ENCODE results near the gene HMX2. TPM values are rescaled to one million over a fixed set of nuclear protein-coding genes. Genes with fewer than 3 reads are reported as not detected.

HMX2 gene
- total and polyA plus RNA-seq, 2 of the 8 experiments (the other 6 are each of a cell fraction or from before 2014, with no cell fraction given) = 2.0 to 2.7 TPM

DNA sequence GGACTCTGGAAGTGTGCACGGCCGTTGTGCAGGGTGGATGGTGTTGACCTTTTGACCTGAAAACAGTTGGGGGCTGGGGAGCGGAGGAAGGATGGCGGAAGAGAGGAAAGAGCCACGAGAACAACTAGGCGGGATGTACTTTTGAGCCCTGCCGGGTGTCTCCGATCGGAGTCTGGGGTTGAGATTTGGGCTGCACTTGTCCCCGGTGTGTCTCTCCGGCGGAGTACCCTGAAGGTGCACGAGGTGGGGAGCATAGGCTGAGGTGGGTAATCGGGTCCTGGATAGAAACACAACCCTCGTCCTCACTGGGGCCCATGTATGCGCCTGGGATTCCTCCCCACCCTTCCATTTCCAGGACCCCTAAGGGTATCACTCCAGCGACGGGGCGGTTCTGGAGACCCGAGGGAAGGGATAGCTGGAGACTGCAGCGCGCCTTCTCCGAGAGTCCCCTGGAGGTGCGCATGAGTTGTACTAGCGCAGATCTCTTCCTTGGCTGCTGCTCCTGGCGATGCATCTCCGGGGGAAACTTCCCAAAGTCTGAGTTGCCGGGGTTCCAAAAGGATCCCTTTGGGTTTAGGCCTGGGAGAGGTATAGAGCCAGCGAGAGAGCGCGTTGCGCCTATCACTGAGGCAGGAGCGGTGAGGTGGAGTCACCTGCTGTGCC, 4.6 kb upstream of the HMX2 start (continued):
- TF ChIP-seq CHD7 (IDR thresholded peaks at IDR 0.05; ENCODE audit: insufficient replicate concordance, low read length) = no peak
- no peak for TF ChIP-seq CHD2 (IDR thresholded peaks at IDR 0.05; ENCODE audit: low read length)
- TF ChIP-seq CBX8 (IDR thresholded peaks at IDR 0.05; ENCODE audit: borderline replicate concordance, low read depth, low read length) = no peak
- no peak for TF ChIP-seq POU5F1 (IDR thresholded peaks at IDR 0.05; ENCODE audit: low read depth, low read length)
- TF ChIP-seq CTBP2 (IDR thresholded peaks at IDR 0.05; ENCODE audit: borderline replicate concordance, insufficient read depth, insufficient read length, low read length) = peak; percentile 89
- no peak for TF ChIP-seq TEAD4 (IDR thresholded peaks at IDR 0.05; ENCODE audit: low read depth, low read length)
- no peak for TF ChIP-seq TCF12 (IDR thresholded peaks at IDR 0.05; ENCODE audit: low read depth, low read length)
- TF ChIP-seq ASH2L (IDR thresholded peaks at IDR 0.05; ENCODE audit: low read length) = peak; percentile 35
- TF ChIP-seq EP300 (IDR thresholded peaks at IDR 0.05; ENCODE audit: borderline replicate concordance in 1 of 2, low read depth in 2 of 2, low read length in 2 of 2) = no peak
- no peak for TF ChIP-seq JUND (IDR thresholded peaks at IDR 0.05; ENCODE audit: low read length)
- TF ChIP-seq POLR2A (IDR thresholded peaks at IDR 0.05; ENCODE audit: control extremely low read depth in 1 of 2, low read depth in 2 of 2, low read length in 2 of 2) = no peak
- TF ChIP-seq SP2 (IDR thresholded peaks at IDR 0.05; ENCODE audit: low read length) = no peak
